Renal pelvis (tissue), 4 donors: Measurements from ENCODE around the gene DIPK1C. TPM values are rescaled to one million over a fixed set of nuclear protein-coding genes. Genes with fewer than 3 reads are reported as not detected.

Experiments used
- DNase-seq: peaks from one replicate; pipeline ENCODE4 v3.0.0-alpha.2; 2013
- polyA plus RNA-seq, 3 donors: library from polyadenylated mRNA; unstranded; fragments of 120-200 nt; gene quantifications; one replicate each; pipeline ENCODE4 v1.2.1, GENCODE V29; 2013; ENCODE audit not compliant: insufficient read length in 3 of 3

DIPK1C gene
- polyA plus RNA-seq, 3 donors = 0.10 to 0.44 (median 0.17) TPM

DNA sequence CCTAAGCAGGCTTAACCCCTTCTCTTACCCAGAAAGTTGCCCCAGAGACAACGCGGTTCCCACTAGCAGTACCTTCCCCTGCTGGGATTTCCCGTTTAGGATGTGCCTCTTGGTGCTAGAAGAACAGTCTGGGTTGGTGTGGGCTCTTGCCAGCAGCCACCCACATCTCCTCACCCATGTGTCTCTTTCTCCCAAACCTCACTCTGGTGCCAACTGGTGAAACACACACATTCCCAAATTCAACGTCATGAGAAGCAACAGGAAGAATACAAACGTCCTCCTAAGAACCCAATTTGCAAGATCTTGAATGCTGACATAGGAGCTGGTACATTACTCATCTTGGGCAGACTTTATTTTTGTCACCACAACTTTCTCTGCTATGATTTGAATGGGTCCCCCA is 36.2 kb downstream of the DIPK1C start:
- DNase-seq = no peak

DNA sequence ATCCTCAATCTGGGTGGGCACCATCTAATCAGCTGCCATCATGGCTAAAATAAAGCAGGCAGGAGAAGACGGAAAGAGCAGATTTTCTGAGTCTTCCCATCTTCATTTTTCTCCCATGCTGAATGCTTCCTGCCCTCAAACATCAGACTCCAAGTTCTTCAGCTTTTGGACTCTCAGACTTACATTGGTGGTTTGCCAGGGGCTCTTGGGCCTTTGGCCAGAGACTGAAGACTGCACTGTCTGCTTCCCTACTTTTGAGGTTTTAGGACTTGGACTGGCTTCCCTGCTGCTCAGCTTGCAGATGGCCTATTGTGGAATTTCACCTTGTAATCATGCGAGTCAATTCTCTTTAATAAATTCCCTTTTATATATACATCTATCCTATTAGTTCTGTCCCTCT is 36.6 kb downstream of the DIPK1C start:
- DNase-seq = no peak

DNA sequence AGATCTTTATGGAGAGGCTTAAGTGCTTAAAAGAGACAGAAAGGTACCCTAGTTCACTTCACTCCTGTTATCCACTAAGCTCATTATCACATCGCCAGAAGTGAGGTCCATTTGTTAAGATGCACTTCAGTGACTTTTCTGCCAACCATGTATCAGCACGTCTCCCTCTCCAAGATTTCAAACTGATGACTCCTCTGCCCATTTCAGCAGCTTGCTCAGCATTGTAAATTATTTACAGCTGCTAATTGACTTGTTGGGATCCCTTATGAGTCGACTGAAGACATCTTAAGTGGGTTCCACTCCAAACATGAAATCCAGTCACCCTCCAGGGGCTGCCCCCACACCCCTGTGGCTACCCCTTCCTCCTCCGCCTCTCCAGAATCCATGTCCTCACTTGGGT is 37.3 kb downstream of the DIPK1C start:
- DNase-seq = no peak

DNA sequence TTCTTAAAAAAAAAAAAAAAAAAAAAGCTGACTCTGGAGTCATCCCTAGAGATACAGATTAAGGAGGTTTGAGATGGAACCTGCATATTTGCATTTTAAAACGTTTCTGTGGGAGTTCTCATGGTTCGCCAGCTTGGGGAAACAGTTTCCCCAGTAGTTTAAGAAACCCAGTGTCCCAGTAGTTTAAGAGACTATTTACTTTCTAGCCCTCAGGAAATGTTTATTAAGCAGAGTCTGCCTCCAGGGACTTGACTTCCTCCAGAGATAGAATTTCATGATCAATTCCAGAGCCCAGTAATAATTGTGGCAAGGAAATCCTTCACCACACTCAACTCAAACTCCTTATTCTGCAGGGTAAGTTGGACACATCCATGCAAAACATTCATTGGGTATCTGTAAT is 39.1 kb downstream of the DIPK1C start:
- no peak for DNase-seq

DNA sequence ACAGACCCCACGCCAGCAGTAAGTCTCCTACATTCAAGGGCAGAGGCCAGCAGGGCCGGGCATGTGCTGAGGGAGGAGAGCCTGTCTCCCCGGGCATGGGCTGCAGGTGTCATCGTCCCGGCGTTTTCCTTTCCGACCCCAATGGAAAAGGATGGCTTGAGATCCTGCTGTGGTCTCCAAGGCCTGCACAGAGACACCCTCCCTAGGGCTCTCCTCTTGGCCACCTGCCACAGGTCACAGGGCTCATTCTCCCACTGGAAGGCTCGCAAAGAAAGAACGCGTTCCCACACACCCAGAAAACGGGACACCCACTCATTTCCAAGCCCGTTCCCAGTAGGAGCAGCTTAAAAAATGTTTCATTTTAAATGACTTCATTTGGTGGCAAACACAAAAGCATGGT is 41.0 kb downstream of the DIPK1C start:
- DNase-seq = no peak

DNA sequence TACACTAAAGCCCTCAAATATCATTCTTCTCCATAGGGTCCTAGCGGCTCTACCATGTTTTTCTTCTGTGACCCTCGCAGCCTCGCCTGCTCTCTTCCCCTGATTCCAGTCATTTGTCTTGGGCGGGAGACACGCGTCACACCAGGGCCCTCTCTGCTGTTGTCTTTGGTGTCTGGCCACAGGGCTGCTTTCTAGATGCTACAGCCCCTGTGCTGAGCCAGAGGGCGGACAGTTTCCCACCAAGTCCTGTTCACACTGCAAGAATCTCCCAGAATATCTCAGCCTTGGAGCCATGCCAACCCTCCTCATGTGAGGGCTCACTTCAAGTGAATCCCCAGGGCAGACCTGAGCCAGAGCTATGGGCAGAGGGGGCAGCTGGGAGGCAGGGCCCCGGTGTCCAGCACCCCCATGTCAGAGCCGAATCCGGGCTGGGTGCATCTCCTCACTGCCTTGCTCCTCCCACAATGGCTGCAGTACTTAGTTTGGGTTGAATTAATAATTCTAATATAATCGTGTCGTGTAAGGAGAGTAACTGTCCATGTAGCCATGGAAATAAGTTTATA is 42.1 kb downstream of the DIPK1C start:
- no peak for DNase-seq

DNA sequence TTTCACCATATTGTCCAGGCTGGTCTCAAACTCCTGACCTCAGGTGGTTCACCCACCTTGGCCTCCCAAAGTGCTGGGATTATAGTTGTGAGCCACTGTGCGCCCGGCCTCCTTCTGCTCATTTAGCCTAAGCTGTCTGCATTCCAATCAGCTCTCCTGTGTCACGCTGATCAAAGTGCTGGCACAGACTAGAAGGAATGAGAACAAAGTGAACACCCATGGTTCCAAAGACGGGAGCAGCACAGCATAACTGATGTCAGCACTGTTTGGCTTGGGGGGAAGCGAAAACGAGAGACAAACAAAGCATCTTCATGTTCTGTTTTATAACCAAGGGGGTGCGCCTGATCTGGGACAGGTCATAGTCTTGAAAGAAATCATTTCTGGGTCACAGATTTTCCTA is 43.3 kb downstream of the DIPK1C start:
- no peak for DNase-seq

DNA sequence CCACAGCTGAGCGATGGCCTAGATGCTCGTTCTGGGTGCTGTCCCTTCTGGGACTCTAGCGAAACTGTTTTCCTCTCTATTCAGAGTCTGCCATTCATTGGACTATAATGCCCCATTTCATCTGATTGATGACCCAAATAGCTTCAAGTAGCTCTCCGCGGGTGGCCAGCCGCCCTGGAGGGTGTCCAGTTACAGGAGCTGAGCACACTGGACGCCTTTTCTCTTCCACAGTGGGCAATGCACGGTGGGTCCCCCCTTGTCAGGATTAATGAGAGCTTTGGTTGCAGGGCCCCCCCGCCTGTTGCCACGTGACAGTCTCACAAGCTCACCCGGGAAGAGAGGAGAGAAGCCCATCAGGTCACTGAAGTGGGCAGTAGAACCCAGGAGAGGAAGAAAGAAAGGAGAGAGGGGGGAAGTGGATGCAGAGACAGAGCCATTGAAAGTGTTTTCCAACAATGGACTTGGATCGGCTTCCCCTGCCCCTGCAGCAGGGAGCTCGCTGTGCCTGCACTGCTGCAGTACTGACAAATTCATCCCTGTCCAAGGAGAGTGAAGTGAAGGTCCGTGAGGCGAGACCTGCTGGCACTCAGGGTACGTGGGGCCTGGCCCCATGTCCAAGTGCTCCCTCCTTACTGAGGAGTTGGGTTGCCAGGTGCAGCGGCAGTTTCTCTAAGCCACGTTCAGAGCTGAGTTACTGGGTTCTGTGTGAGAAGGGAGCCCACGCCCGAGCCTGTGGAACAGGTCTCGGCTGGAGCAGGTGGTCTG is 44.8 kb downstream of the DIPK1C start:
- DNase-seq = peak; percentile 81

DNA sequence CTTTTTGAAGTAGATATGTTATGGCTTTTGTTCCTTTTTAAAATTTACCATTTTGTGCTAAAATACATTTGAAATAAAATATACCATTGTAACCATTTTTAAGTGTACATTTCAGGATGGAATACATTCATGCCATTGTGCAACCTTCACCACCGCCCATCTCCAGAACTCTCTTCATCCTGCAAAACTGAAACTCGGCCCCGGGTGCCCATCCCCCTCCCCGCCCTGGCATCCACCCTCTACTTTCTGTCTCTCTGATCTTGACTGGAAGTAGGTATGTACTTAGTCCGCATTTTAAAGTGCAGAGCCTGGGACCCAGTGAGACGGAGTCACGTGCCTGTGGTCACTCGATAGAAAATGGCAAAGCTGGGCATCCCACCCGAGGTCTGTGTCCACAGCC is 45.6 kb downstream of the DIPK1C start:
- no peak for DNase-seq

DNA sequence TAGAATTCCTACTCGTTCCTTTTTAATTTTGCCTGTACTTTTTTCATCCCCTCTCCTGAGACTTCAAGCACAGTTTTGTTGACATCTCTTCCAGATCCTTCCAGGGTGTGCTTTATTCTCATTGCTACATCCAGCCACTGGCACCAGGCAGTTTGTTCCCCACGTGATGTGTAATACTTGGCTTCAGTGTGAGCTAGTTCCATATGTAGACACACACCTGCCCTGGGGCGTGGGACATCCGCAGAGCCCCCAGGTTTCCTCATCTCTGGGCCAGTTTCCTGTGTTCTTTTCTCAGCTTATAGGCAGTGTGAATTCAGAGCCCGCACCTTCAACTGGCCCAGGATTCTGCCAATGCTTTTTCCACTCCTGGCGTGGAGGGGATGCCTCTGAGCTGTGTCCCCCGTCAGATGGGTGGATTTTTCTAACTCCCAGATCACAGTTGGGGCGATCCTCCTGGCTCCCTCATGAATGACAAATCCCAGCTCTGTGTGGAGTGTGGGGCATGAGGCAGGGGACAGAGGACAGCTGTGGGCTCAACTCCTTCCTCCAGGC is 46.6 kb downstream of the DIPK1C start:
- no peak for DNase-seq

DNA sequence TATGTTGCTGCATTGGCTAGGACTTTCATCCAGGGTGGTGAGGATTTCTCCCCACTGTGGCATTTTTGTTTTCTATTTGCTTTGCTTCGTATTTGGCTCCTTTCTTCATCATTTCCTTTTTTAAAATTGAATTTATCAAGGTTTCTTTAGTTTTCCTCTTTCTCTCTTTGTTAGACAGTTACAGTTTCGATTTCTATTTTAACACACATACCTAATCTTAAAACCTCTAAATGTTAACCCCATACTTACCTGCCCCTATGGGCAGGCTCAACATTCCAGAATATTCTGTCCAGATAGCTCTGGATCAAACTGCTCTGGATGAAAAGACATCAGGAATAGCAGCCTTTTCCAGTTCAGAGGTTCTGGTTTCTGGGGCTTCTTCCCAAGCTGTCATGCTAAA is 49.2 kb downstream of the DIPK1C start:
- no peak for DNase-seq

DNA sequence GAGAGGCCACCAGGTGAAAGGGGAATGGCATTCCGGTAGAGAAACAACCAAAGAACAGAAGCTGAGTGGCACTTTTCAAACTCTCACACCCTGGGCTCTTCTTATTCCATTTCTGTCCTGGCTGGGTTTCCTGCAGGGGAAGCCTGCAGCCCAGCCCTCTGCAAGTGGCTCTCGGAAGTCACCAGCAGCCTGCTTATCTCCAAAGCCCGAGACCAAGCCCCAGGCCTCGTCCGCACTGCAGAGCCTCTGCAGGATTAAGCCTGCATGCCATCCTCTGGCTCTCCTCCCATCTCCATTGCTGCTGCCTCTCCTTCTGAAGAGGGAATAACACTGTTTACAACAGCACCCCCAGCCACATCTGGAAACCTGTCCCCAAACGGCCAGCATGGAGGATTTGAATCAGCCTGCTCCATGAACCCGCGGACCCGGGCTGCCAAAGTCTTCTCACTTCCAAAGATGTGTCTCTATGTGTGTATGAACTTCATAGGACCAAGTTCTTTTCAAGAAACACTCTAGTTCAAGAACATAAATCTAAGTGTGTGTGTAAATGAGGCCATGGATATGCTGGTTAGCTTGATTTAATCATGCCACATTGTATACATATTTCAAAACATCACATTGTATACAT is 54.2 kb downstream of the DIPK1C start:
- no peak for DNase-seq

DNA sequence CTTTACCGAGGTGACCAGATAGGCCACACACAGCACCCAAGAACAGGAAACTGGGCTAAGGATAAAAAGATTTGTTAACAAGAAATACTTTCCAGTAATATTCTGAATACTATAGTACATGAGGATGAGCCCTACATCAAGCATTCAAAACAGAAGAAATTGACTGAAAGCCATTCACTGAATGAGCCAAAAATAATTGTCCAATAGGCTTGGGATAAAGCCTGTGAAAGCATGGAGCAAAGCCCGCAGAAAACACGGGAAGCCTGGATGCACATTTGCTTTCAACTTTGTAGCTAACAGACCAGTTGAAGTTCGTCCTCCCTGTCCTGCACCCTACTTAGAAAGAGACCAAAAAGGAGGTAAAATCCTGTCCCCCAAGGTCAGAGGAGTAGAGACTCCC is 56.3 kb downstream of the DIPK1C start:
- no peak for DNase-seq

DNA sequence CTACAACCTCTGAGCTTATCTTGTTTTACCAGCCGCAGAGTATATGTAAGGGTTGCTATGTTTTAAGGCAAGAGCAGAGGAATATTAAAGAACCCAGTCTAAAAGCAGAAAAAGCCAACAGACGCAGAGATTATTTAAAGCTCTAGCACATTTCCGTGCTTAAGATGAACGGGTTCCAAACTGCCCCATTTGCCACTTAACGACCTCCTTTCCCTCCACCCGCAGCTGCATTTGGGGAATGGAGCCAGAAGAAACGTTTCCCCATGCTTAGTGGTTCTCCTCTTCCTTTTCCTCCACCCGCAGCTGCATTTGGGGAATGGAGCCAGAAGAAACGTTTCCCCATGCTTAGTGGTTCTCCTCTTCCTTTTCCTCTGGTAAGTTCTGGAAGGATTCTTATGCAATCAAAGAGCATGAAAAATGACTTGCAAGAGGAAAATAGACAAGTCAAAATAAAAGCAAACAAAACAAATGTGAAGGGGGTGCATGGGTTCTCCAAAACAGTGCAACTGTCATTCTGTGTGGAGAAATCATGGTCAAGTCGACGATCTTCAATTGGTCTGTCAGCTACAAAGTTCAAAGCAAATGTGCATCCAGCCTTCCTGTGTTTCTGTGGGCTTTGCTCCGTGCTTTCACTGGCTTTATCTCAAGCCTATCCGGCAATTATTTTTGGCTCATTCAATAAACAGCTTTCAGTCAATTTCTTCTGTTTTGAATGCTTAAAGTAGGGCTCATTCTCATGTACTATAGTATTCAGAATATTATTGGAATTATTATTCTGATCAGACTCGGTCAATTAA is 57.8 kb downstream of the DIPK1C start:
- no peak for DNase-seq

DNA sequence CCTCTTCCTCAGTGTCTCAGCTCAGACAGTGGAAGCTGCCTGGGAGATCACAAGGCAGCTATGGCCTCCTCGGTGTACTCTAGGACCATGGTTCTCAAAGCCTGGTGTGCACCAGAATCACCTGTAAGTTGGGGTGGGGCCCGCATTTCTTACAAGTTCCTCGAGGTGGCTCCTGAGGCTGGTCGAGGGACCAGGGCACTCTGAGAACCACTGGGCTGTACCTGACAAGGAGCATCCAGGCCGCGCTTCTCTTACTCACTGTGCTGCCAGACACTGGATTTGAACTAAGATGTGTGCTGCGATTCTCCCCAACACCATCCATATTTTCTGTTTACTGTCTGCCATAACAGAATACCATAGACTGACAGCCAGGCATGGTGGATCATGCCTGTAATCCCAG is 59.5 kb downstream of the DIPK1C start:
- no peak for DNase-seq

DNA sequence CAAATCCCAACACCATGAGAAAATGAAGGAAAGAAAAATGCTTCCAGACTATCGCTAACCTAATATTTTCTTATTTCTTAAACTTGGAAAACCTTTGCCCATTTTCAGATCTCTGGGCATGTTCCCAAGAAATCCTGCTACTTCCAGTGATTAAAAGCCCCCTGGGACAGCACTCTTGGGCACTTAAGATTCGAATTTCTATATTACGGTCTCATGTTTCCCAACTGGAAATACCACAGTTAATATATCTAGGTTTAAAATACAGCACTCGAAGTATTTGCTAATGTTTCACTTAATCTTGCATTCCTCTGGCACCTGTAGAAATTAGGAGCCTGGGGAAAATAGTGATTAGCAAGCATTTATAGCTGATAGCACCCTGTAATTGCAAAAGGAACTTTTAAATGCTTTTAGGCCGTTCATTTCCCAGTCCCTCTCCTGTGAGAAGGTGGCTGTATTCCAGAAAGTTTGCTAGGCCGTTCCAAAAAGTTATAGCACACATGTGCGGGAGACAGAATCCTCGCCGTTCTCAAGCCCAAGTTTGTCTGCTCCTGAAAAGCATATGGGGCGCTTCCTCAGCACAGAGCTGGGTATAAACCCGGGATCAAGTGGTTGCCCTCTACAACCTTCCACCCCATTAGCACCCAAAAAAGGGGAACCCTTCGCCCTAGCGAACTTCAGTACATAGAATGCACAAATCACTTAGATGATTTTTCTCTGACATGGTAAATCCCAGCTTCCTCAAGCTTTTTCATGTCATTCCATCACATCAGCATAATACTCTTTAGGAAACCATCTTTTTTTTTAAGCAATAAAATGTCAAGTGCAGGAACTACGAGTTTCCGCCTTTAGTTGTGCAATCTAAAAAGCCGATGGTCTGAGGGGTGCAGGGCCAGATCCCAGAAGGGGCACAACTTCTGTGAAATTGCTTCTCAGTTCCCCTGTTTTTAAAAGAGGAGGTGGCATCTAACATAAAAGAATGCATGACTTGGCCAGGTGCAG is 60.6 kb downstream of the DIPK1C start:
- no peak for DNase-seq

DNA sequence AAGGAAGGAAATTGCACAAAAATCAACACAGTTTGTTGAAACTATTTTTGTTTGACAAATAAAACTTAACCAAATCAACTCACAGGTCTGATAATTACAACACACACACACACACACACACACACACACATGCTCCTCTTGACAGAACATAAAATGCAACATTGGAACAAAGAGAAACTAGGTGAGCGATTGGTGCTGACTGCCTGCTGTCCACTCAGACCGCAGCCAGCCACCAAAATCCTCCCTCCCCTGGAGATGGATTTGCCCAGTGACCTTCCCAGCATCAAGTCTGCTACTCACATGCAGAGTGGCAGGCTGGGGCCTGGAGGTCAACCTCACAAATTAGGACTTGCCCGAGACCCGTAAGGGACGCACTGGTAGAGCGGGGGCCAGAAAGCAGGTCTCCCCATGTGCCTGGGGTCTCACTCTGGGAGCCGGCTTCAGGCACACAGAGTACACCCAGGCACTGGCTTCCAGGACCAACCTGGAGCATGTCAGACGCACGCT is 61.4 kb downstream of the DIPK1C start:
- DNase-seq = no peak

DNA sequence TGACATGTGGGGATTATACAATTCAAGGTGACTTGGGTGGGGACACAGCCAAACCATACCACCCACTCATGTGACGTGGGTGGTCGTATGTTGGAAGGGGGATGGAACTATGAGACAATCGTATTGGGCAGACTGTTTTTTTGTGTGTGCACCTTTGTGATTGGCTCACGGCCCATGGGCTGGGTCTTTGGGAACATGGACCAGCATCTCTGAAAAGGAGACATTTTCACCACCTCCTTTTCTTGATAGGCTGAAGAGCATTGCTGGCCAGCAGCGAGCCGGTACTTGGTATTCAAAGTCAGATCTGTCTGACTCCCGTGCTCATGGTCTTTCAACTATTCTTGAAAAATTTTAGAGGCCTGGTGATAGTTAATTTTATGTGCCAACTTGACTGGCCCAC is 62.1 kb downstream of the DIPK1C start:
- DNase-seq = no peak

DNA sequence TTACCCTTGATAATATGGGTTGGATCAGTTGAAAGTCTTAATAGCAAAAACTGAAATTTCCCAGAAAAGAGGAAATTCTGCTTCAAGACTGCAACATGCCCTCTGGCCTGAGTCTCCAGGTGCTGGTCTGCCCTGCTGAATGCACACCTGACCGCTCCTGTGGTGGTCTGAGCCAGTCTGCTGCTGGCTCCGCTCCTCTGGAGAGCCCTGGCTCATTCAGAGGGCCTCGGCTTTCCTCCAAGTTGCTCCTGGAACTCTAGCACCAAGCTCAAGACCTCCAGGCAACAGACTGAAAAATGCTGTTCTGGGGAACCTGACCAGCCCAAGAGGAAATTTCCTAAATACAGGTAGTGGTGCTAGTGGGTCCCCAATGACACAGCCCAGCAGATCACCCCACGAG is 64.8 kb downstream of the DIPK1C start:
- no peak for DNase-seq

DNA sequence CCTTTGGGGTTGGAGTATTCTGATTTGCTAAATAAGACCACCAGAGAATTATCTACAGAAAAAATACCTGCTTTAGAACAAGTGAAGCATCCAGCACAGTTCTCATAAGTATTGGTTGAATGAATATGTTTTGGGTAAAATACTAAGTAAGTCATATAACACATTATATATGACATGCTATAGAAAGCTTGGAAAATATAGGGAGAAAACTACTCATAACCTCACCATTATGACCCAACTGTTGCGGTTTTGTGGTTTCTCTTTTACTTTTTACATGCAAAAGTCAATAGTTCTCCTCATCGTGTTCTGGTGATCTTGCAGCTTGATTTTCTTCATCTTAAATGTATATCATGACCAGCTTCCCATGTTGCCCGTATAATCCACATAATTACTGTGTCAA is 66.2 kb downstream of the DIPK1C start:
- DNase-seq = no peak

DNA sequence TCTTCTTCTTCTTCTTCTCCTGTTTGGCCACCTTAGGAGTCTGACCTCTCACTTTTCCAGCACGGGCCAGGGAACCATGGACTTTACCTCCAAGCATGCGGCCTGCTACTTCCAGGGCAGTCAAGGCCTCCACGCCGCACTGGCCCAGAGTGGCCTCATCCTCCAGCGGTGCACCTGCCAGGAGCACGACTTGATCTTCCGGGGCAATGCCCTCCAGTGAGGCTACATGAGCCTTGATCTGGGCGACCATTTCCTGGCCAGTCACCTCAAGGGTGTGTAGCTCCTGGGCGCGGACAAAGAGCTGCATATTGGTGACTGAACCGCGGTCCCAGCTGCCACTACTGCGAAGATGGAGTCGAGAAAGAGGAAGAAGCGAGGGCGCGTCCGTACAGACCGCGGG is 67.1 kb downstream of the DIPK1C start:
- DNase-seq = no peak
